ENCODE results near the gene CEBPB.

CEBPB gene

DNA sequence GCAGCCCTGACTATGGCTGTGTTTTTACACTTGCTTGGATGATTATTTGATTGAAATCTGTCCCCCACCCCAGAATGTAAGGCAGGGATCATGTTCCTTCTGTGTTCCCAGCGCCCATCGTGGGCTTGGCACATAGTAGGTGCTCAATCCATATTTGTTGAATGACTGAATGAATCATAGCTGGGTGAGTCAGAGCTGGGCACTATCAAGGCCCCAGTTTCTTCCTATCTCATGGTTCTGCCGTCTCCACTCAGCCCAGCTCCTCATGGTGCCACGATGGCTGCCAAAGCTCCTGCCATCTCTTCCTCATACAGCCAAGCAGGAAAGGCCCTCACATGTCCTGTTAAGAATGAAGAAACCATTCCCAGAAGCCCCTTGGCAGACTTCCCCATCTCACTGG is 29.0 kb downstream of the CEBPB start:
- Histone ChIP-seq H3K4me1 (ENCODE audit: low read depth, poor library complexity, severe bottlenecking) (no peaks in the 10 kb centered on the region), H4K20me1 (ENCODE audit: insufficient read depth) (no peaks in the 10 kb centered on the region), H3K27me3 (ENCODE audit: insufficient read depth, low read depth) (peaks cover 14% of the 10 kb centered on the region; the same call in 1 of the 2 replicates), H2AFZ (ENCODE audit: low read depth) (no peak overlapping the region), H3K27ac (no peak overlapping the region), H3K9ac (no peak overlapping the region), H3K36me3 (ENCODE audit: insufficient read depth) (no peaks in the 10 kb centered on the region), H3K4me3 (IDR thresholded peaks at IDR 0.05; ENCODE audit: insufficient read depth, low read depth, low read length) (no peak overlapping the region), H3K79me2 (ENCODE audit: insufficient read depth, low read depth) (no peaks in the 10 kb centered on the region), H3K4me2 (no peak overlapping the region)
- TF ChIP-seq, protein P1, sequence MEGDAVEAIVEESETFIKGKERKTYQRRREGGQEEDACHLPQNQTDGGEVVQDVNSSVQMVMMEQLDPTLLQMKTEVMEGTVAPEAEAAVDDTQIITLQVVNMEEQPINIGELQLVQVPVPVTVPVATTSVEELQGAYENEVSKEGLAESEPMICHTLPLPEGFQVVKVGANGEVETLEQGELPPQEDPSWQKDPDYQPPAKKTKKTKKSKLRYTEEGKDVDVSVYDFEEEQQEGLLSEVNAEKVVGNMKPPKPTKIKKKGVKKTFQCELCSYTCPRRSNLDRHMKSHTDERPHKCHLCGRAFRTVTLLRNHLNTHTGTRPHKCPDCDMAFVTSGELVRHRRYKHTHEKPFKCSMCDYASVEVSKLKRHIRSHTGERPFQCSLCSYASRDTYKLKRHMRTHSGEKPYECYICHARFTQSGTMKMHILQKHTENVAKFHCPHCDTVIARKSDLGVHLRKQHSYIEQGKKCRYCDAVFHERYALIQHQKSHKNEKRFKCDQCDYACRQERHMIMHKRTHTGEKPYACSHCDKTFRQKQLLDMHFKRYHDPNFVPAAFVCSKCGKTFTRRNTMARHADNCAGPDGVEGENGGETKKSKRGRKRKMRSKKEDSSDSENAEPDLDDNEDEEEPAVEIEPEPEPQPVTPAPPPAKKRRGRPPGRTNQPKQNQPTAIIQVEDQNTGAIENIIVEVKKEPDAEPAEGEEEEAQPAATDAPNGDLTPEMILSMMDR (conservative IDR thresholded peaks at IDR 0.05; ENCODE audit: low read depth, low read length), result no peak

DNA sequence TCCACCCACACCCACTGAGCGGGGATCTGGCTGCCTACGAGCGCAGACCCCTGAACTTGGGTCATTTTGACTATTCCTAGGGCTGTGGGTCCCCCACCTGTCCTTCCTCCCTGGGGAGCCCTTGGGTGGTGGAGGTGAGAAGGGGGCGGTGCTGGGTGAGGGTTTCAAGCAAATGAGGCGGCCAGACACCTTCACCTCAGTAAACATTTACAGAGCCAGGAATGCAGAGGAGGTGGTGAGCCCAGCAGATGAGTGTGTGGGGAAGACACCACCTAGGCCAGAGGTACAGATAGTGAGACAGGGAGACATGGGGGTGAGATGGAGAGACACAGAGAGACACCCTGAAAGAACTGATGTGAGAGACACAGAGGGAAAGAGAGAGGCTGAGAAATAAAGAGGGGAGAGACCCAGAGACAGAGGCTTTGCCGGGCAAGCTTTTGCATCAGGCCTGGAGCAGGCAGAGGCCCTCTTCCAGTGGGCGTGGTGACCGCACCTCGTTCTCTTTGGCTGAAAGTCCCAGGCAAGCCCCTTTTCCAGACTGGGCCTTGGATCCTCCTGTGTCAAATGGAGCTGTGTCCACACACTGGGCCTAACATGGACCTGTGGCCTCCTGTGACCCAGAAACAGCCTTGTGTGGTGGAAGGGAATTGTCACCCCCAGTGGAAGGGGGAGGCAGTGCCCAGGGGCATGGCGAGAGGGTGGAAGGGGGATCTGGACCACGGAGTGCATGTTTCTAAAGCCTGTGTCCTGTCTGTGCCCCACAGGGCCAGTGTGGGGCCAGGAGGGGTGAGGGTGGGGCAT is 29.7 kb downstream of the CEBPB start:
- Histone ChIP-seq H3K4me1 (ENCODE audit: low read depth, poor library complexity, severe bottlenecking) (no peaks in the 10 kb centered on the region), H3K27me3 (ENCODE audit: insufficient read depth, low read depth) (peaks cover 13% of the 10 kb centered on the region; the same call in 1 of the 2 replicates), H3K27ac (no peak overlapping the region), H3K4me2 (no peak overlapping the region), H3K4me3 (IDR thresholded peaks at IDR 0.05; ENCODE audit: insufficient read depth, low read depth, low read length) (no peak overlapping the region), H3K9ac (no peak overlapping the region), H3K79me2 (ENCODE audit: insufficient read depth, low read depth) (no peaks in the 10 kb centered on the region), H3K36me3 (ENCODE audit: insufficient read depth) (no peaks in the 10 kb centered on the region), H2AFZ (ENCODE audit: low read depth) (no peak overlapping the region), H4K20me1 (ENCODE audit: insufficient read depth) (no peaks in the 10 kb centered on the region)
- TF ChIP-seq, protein P1 (conservative IDR thresholded peaks at IDR 0.05; ENCODE audit: low read depth, low read length), result no peak

DNA sequence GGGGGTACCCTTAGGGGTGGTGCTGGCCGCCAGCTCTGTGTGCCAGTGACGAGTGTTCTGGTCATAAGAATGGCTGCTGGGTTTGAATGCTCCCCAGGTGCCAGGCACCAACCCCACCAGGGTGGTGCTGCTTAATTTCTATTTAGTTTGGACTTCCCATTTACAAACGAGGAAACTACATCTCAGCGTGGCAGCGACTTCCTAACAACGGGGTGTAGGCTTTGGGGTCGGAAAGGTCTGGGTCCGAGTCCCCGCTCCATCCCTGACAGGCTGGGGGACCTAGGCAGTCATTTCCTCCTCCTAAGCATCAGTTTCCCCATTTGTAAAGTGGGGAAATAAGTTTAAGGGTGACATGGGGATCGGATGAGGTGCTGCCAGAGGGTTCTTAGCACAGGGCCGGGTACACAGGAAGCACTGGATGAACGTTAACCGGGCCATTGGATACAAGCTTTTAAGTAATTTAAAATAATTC is 30.3 kb downstream of the CEBPB start:
- no peaks in the 10 kb centered on the region for H3K36me3 ChIP-seq (ENCODE audit: insufficient read depth)
- no peaks in the 10 kb centered on the region for H3K79me2 ChIP-seq (ENCODE audit: insufficient read depth, low read depth)
- H3K4me3 ChIP-seq (IDR thresholded peaks at IDR 0.05; ENCODE audit: insufficient read depth, low read depth, low read length), result no peak overlapping the region
- no peak overlapping the region for H3K4me2 ChIP-seq
- TF ChIP-seq, protein P1 (conservative IDR thresholded peaks at IDR 0.05; ENCODE audit: low read depth, low read length), result no peak
- no peaks in the 10 kb centered on the region for H3K4me1 ChIP-seq (ENCODE audit: low read depth, poor library complexity, severe bottlenecking)
- peaks cover 11% of the 10 kb centered on the region; the same call in 1 of the 2 replicates for H3K27me3 ChIP-seq (ENCODE audit: insufficient read depth, low read depth)
- no peak overlapping the region for H3K27ac ChIP-seq
- H2AFZ ChIP-seq (ENCODE audit: low read depth), result no peak overlapping the region
- no peaks in the 10 kb centered on the region for H4K20me1 ChIP-seq (ENCODE audit: insufficient read depth)
- no peak overlapping the region for H3K9ac ChIP-seq

DNA sequence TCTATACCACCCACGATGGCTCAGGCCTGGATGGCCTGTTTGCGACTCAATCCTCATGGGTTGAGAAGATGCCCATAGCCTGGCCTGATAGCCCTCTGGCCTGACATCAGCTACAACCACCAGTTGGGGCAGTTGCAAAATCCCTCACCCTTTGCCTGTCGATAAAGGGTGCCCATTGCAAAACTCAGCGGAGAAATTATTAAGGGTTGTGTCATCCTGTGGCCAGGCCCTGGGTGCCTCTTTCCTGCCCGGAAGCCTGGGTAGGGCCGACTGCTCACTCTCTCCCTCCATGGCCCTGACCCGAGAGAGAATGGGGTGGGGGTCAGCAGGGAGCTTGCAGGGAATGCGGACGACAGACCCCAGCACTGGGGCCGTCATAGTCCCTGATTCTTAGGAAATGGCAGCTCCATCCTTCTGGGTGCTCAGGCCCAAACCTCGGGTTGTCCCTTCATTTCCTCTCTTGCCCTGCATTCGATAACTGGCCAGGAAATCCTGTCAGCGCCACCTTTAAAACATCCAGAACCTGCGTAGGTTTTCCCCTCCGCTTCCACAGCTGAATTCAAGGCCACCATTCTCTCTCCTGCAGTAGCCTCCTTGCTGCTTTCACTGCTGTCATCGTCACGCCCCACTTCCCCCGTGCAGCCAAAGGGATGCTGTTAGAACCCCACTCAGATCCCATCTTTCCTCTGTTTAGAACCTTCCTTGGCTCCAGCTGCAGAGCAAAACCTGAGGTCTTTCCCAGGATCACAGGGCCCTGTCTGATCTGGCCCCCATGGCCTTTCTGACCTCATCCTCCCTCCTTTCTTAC is 31.1 kb downstream of the CEBPB start:
- Histone ChIP-seq H3K4me2 (no peak overlapping the region), H3K36me3 (ENCODE audit: insufficient read depth) (no peaks in the 10 kb centered on the region), H3K27ac (no peak overlapping the region), H2AFZ (ENCODE audit: low read depth) (no peak overlapping the region), H3K79me2 (ENCODE audit: insufficient read depth, low read depth) (no peaks in the 10 kb centered on the region), H4K20me1 (ENCODE audit: insufficient read depth) (no peaks in the 10 kb centered on the region), H3K9ac (no peak overlapping the region), H3K4me3 (IDR thresholded peaks at IDR 0.05; ENCODE audit: insufficient read depth, low read depth, low read length) (no peak overlapping the region), H3K27me3 (ENCODE audit: insufficient read depth, low read depth) (peaks cover 9% of the 10 kb centered on the region; the same call in 1 of the 2 replicates), H3K4me1 (ENCODE audit: low read depth, poor library complexity, severe bottlenecking) (no peaks in the 10 kb centered on the region)
- TF ChIP-seq, protein P1 (conservative IDR thresholded peaks at IDR 0.05; ENCODE audit: low read depth, low read length), result no peak
